Activated CD8-positive, alpha-beta memory T cell treated with anti-CD3 and anti-CD28 coated beads, Interleukin-2, amount 50 U/mL, for 24 hours (primary cell): ENCODE measurements around the gene THADA.

ENCODE experiments used
- DNase-seq: peaks from one replicate; pipeline ENCODE4 v3.0.0-alpha.2; 2020; ENCODE audit errors: extremely low read depth

THADA gene

DNA sequence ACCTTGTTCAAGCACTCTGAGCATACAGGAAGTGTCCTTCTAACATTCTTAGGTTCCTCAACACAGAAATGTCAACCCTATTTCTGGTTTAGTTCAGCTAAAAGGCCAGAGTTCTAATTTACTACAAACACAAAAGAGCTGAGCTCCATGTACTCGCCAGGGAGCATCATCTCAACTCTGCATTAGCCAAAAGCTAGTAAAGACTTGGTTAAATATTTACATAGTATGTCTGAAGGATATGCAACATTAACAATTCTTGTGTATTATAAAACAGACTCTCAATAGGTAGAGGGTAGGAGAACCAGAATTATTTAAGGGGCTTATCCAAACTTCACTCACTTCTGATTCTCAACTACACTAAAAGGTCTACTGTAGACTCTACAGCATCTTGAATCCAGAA is 154.6 kb downstream of the THADA start:
- no peak for DNase-seq

GRCh38 chr2:43438858-43439655 is 156.8 kb downstream of the THADA start:
- DNase-seq, result no peak

GRCh38 chr2:43438342-43438741 is 157.5 kb downstream of the THADA start:
- no peak for DNase-seq

- DNase-seq, result no peak
These were observed 158.5 kb downstream of the THADA start for GRCh38 chr2:43437363-43437762.

DNA sequence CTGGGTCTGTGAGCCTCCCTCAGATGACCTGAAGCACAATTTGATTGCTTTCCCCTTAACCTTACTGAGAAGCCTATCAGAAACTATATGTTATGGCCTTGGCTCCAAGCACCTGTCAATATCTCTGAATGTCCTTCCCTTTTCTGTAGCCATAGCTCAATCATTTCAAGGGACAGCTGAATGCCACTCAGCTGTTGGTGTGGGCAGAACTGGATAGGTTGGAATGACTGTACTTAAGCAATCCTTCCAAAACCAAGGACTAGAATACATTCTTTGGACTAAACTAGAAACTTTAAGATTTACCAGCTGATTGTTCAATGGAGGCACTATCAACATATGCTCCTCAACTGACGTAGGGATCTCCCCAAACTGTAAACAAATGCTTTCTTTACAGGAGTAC is 159.4 kb downstream of the THADA start:
- no peak for DNase-seq

DNA sequence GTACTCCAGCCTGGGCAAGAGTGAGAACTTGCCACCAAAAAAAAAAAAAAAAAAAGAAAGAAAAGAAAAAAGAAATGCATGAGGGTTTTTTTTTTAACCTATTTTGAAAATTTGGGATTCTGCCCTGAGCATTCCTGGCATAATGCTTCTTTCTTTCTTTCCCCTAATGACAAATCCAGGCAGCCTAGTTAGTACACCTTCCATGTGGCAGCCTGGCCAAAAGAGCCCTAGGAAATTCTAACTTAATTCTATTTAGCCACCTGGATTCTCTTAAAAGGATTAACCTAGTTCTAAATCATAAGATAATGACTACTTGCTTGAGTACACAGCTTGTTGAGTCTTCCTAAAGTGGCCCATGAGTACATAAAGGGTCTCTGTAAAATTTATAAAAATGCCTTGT is 160.1 kb downstream of the THADA start:
- no peak for DNase-seq

- no peak for DNase-seq
These were observed 165.3 kb downstream of the THADA start for GRCh38 chr2:43430489-43430888.

- DNase-seq, result no peak
These were observed 166.5 kb downstream of the THADA start for GRCh38 chr2:43429369-43429768.

DNA sequence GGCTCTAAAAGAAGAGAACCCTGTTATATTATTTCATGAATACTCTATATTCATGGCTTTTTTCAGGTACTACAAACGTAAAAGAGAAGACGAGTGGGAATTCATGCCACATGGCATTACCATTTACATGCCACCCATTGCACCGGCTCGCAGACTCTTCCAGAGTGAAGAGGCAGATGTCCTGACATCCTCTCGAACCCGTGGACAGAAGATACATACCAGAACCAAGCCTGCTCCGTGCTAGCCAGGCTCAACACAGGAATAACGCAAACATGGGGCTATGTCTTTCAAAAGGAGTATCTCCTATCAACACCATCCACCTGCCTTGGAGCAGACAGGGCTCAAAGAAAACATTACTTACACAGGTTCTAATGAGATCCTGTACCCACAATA is 168.8 kb downstream of the THADA start:
- no peak for DNase-seq

- peak; percentile 38 for DNase-seq
These were observed 169.4 kb downstream of the THADA start for GRCh38 chr2:43426305-43427031.

DNA sequence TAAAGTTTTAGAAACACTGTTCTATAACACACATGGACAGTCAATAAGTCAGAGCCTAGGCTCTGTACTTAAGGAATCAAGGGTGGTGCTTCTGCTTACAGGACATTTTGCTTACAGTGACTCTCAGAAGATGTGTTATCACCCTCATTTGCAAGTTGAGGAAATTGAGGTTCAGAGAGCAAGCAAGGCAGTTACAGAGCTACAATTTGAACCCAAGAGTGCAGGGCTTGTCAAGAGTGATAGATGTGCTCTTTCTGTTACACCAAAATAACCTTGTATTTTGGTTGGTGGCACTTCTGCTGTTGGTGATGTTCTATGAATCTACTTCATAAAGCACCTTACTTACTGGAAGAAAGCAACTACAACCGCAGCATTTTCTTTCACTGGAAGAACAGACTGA is 170.2 kb downstream of the THADA start:
- DNase-seq, result no peak

DNA sequence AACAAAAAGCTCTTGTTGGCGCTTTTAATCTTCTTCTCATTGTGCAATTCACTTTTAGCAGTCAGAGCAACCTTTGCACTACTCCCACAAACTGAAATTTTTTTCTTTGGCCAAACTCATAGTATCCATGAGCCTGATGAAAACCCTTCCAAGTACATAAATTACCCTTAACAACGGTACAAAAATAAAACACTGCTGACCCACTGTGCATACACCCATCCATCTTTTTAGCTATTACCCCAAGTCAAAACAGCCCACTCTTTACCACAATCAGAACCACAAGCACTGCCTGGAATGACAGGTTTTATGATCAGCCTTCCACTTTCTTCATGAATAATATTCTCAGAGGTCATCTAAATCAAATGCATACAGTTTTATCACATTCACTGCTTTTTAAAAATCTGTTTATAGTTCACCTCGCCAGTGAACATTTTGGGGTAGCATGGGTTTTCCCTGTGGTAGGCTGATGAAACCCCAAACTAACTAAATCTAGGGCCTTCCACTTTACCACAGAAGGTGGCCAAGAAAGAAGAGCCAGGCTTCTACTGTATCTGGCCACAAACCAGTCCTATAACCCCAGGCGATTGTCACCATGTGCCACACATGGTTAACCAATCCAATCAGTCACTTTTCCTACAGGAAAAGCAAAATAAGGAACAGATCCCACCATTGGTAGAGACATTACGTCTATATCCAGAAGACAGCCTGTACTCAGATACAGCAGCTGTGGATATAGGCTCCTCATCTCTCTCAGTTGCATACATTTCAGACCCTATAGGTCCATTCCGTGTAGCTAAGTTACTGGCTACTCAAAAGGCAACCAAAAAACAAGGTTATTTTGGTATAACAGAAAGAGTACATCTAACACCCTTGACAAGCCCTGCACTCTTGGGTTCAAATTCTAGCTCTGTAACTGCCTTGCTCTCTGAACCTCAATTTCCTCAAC is 171.3 kb downstream of the THADA start:
- no peak for DNase-seq

- no peak for DNase-seq
These were observed 171.9 kb downstream of the THADA start for GRCh38 chr2:43423941-43424261.

- no peak for DNase-seq
These were observed 174.6 kb downstream of the THADA start for GRCh38 chr2:43421194-43421593.

DNA sequence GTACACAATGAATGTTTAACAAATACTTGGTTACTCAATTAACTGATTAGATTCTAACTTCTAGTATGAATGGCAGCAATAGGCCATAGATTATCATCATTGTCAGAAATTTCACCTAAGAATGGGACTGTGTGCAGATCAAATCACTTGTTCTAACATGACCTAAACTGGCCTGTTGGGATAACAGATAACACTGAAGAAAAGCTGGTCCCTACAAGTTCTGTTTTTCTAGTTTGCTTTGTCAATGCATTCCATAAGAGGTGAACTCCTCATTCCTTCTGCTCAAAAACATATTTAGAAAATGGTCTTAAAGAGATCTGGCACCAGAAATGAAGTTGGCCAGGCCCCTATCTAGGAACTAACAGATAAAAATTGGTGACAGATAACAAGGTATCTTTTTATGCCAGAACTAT is 175.4 kb downstream of the THADA start:
- no peak for DNase-seq

- no peak for DNase-seq
These were observed 176.0 kb downstream of the THADA start for GRCh38 chr2:43419876-43420275.

- no peak for DNase-seq
These were observed 176.6 kb downstream of the THADA start for GRCh38 chr2:43419243-43419642.

GRCh38 chr2:43418680-43419079 is 177.2 kb downstream of the THADA start:
- no peak for DNase-seq

DNA sequence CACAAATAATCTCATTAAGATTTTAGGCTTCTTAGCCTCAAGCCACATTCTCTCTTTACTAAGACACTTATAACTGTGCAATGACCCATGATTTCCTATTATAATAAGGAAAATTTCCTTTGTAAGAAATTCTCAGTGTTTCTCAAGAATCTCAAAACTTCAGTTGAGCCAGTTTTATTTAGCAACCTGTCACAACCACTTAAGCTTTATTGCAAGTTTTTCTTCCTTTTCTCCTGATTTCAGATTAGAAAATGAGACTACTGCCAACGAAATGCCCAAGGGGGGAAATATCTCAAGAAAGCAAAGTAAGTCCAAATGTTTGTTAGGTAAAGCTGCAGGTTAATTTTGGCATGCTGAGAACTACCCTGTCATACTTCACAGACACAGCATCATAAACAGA is 178.5 kb downstream of the THADA start:
- DNase-seq, result no peak

GRCh38 chr2:43415592-43415991 is 180.2 kb downstream of the THADA start:
- no peak for DNase-seq

DNA sequence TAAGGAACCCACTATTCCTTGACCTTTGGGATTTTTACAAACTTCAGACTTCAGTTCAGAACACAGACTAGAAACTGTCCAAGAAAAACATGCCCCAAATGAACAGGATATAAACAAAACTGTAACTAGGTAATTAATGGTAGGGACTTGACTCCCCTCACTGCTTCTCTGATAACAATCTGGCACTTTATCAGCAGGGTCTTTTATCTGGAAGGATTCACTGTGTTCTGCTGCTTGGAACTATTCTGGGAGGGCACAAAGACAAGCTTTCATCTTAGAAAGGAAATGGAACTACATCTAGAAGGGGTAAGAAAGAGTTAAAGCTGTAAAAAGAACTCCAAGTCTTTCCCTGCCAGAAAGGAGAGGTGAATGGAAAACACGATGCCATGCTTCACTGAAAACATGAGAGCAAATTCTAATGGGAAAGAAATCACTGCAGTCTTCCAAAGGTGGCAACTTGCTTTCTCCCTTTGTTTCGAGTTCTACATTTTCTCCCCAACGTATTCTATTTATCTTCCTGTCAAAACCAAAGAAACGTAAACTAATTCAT is 181.2 kb downstream of the THADA start:
- DNase-seq, result no peak

DNA sequence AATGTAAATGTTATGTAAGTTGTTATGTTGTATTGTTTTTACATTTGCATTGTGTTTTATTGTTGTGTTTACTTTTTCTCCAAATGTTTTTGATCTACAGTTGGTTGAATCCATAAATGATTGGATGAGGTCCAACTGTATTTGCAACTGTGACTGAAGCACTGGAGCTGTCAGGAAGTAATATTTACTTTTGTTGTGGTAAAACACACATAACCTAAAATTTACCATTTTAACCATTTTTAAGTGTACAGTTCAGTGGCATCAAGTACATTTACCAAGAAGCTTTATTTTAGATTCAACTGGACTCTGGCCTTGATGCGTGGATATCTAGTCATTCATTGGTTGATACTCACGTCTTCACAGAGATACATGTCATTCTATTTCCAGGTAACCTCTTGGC is 181.8 kb downstream of the THADA start:
- DNase-seq, result no peak
